Peyer's patch (tissue), 4 donors: Measurements from ENCODE around the gene C7orf33.

ENCODE experiments used
- POLR2A ChIP-seq, 2 donors: fragments of 450-650 bp; IDR thresholded peaks; one replicate each; pipeline ENCODE4 v1.5.1; 2017; ENCODE audit warnings: antibody characterized with exemption in 2 of 2, mild to moderate bottlenecking in 2 of 2, moderate library complexity in 2 of 2
- TF ChIP-seq, protein P1 (sequence below), 6 experiments: fragments of 450-650 bp in 4 of 6; fragments of 200-600 bp in 2 of 6; sonication (generic) in 1 of 6; IDR thresholded peaks; one replicate each; pipeline ENCODE4 v1.5.1; 2017 to 2019; ENCODE audit warnings: antibody characterized with exemption in 6 of 6, mild to moderate bottlenecking in 3 of 6, moderate library complexity in 1 of 6

DNA sequence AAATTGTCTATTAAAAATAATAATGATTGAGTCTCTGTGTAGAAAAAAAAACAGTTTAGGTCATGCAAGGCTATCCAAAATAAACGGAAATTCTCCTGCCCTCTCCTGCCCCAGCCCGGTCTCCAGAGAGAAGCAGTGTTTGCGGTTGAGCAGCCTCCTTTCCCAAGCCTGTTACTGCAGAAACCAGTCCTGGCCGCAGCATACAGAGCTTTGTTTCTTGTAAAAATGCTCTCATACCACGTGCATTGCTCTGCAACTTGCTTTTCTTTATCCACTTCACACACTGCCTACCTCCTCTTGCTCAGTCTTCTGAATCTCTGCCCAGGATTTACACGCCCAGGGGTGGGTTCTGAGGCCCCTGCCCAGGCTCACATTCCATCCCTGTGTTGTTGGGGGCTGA lies 73.8 kb downstream of the C7orf33 start:
- TF ChIP-seq, protein P1, sequence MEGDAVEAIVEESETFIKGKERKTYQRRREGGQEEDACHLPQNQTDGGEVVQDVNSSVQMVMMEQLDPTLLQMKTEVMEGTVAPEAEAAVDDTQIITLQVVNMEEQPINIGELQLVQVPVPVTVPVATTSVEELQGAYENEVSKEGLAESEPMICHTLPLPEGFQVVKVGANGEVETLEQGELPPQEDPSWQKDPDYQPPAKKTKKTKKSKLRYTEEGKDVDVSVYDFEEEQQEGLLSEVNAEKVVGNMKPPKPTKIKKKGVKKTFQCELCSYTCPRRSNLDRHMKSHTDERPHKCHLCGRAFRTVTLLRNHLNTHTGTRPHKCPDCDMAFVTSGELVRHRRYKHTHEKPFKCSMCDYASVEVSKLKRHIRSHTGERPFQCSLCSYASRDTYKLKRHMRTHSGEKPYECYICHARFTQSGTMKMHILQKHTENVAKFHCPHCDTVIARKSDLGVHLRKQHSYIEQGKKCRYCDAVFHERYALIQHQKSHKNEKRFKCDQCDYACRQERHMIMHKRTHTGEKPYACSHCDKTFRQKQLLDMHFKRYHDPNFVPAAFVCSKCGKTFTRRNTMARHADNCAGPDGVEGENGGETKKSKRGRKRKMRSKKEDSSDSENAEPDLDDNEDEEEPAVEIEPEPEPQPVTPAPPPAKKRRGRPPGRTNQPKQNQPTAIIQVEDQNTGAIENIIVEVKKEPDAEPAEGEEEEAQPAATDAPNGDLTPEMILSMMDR (IDR thresholded peaks at IDR 0.05): no peak
- no peak for TF ChIP-seq POLR2A (IDR thresholded peaks at IDR 0.05)
